ENCODE data around the gene PIP5KL1.

The PIP5KL1 gene

GRCh38 chr9:127947841-127948710 is 17.5 kb upstream of the PIP5KL1 start:
- no peak for DNase-seq

- DNase-seq = no peak
These were observed 16.2 kb upstream of the PIP5KL1 start for GRCh38 chr9:127946728-127947127.

GRCh38 chr9:127945942-127946341 is 15.4 kb upstream of the PIP5KL1 start:
- no peak for DNase-seq

- DNase-seq = no peak
These were observed 14.8 kb upstream of the PIP5KL1 start for GRCh38 chr9:127945338-127945737.

- DNase-seq = no peak
These were observed 14.1 kb upstream of the PIP5KL1 start for GRCh38 chr9:127944586-127945218.

- DNase-seq = no peak
These were observed 13.2 kb upstream of the PIP5KL1 start for GRCh38 chr9:127943731-127944144.

GRCh38 chr9:127943011-127943662 is 12.6 kb upstream of the PIP5KL1 start:
- no peak for DNase-seq

- no peak for DNase-seq
These were observed 11.8 kb upstream of the PIP5KL1 start for GRCh38 chr9:127942216-127943010.

- no peak for DNase-seq
These were observed 11.3 kb upstream of the PIP5KL1 start for GRCh38 chr9:127941961-127942215.

- no peak for DNase-seq
These were observed 10.7 kb upstream of the PIP5KL1 start for GRCh38 chr9:127941062-127941960.

GRCh38 chr9:127940593-127940992 is 10.0 kb upstream of the PIP5KL1 start:
- DNase-seq = no peak

GRCh38 chr9:127938298-127938690 is 7.7 kb upstream of the PIP5KL1 start:
- no peak for DNase-seq

GRCh38 chr9:127937388-127938297 is 7.1 kb upstream of the PIP5KL1 start, which contains the start of gene DPM2:
TSS of gene DPM2 (minus strand) at chr9:127937854. CDS start at chr9:127937820, 34 bp downstream.
- DNase-seq = no peak

- no peak for DNase-seq
These were observed 6.4 kb upstream of the PIP5KL1 start for GRCh38 chr9:127937056-127937387.

- no peak for DNase-seq
These were observed 5.8 kb upstream of the PIP5KL1 start for GRCh38 chr9:127936347-127936852.

- no peak for DNase-seq
These were observed 5.2 kb upstream of the PIP5KL1 start for GRCh38 chr9:127935765-127936221.

- no peak for DNase-seq
These were observed 4.4 kb upstream of the PIP5KL1 start for GRCh38 chr9:127934986-127935385.

- no peak for DNase-seq
These were observed 3.7 kb upstream of the PIP5KL1 start for GRCh38 chr9:127934248-127934647.

GRCh38 chr9:127931092-127931881 is 710 bp upstream of the PIP5KL1 start:
- no peak for DNase-seq

- no peak for DNase-seq
These were observed 975 bp downstream of the PIP5KL1 start for GRCh38 chr9:127929625-127929979.

Measured in SIG-M5 (cell line).